Measurements from ENCODE around the gene AGRP.

DNA sequence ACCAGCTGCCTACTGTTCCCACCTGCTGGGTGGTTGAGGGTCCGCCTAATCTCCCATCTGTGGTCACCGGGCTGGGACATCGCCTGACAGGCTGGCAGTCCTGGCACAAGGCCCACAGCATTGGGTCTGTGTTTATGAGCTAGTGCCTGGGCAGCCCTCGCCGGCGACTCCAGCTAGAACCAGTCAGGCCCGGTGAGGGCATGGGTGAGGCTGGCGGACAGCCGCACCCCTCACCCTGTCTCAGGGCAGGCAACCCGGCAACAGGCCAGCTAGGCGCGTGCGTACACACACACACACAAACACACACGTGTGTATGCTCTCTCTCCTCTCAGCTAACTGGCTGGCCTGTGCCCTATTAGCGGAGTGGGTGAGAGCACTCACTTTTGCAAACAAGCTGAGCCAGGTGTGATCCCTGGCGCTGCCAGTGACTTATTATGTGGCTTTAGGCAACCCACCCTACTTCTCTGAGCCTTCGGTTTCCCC, 42.0 kb downstream of the AGRP start:
- no peak for TF ChIP-seq TAF1 (IDR thresholded peaks at IDR 0.05; ENCODE audit: borderline replicate concordance, low read depth, low read length)
- no peak for TF ChIP-seq POLR2A (IDR thresholded peaks at IDR 0.05; ENCODE audit: low read depth, low read length)
- TF ChIP-seq POLR2AphosphoS5 (IDR thresholded peaks at IDR 0.05; ENCODE audit: low read depth, low read length), result no peak
